H1 (cell line): ENCODE results near the gene ATAD3B. TPM values are rescaled to one million over a fixed set of nuclear protein-coding genes. Genes with fewer than 3 reads are reported as not detected.

ENCODE experiments used
- CREB1 ChIP-seq: IDR thresholded peaks from 2 replicates; pipeline ENCODE4 v1.6.1; 2012; ENCODE audit warnings: inconsistent platforms
- HDAC6 ChIP-seq: IDR thresholded peaks from one replicate; pipeline ENCODE4 v1.7.1; 2012; ENCODE audit warnings: low read depth, mild to moderate bottlenecking, inconsistent platforms, low read length, moderate library complexity
- JUND ChIP-seq: IDR thresholded peaks from 2 replicates; pipeline ENCODE4 v1.6.1; 2011; ENCODE audit warnings: mild to moderate bottlenecking, improper control_type of control experiment, low read length
- MAFK ChIP-seq: IDR thresholded peaks from 2 replicates; pipeline ENCODE4 v1.6.1; 2012; ENCODE audit warnings: low read depth, mild to moderate bottlenecking, improper control_type of control experiment, low read length
- SP4 ChIP-seq: IDR thresholded peaks from 2 replicates; pipeline ENCODE4 v1.6.1; 2012; ENCODE audit warnings: low read length, inconsistent platforms
- TCF12 ChIP-seq: IDR thresholded peaks from 2 replicates; pipeline ENCODE4 v1.6.1; 2011; ENCODE audit warnings: low read depth, mild to moderate bottlenecking, low read length
- polyA plus RNA-seq, 7 experiments: library from polyadenylated mRNA; depleted of rRNA in 3 of 7; stranded (reverse) in 5 of 7; unstranded in 2 of 7; fragments of >200 nt in 5 of 7; fragments of 200-250 nt in 2 of 7; gene quantifications; 1 replicate in 5 of 7; 2 replicates in 1 of 7; 4 replicates in 1 of 7; pipeline versions ENCODE4 v1.2.1 to v1.2.3, GENCODE V29; 2011 to 2013; ENCODE audit warnings: missing spikeins in 2 of 7, mixed read lengths in 2 of 7
- total RNA-seq: library from RNA; stranded (reverse); fragmentation: NEBNext Ultra II Directional; extraction: Animal tissue kit (Norgen Biotek cat#: 25700); gene quantifications from 2 replicates; pipeline ENCODE4 v1.2.1, GENCODE V29; 2021
- TF ChIP-seq, protein P1 (sequence below): fragments of 300-600 bp; sonication (generic); IDR thresholded peaks from 2 replicates; pipeline ENCODE4 v1.7.1; 2012; ENCODE audit warnings: low read length, moderate library complexity, mild to moderate bottlenecking, inconsistent platforms; ENCODE audit not compliant: insufficient replicate concordance

ATAD3B gene
- total and polyA plus RNA-seq, 2 of the 8 experiments (the other 6 are each of a cell fraction or from before 2014, with no cell fraction given), result 31.3 to 63.0 TPM

DNA sequence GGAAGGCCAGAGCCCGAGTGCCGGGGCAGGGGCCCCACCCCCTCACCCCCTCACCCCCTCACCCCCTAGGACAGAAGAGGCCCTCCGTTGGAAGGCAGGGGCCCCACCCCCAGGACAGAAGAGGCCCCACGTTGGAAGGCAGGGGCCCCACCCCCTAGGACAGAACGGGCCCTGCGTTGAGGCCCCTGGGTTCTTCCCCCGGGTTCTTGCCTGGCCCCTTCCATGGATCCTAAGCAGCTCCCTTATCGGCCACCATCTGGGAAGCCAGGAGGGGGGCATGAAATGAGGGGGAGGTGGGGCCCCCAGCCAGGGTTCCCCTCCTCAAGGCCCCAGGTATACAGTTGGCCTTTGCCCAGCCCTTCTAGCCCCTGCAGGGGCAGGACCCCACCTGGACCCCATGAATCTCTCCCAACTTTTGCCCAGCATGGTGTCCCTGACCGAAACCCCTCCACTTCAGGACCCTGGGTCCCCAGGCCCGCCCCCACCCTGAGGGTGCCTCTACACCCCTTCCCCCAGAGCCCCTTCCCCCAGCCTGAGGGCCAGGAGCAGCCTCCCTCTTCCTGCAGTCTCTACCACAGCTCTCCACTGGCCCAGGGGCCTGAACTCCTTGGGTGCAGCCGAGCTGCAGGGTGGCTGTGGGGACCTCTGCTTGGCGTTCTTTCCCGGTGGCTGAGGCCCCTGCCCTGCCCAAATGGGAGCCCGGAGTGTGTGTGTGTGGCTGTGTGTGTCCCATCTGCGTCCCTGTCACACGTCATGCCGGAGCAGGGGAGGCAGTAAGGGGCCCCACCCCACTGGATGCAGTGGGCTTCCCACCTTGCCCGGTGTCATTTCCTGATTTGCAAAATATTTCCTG, 40.3 kb upstream of the ATAD3B start (continued):
- TF ChIP-seq TCF12, result no peak
- TF ChIP-seq CREB1, result no peak
- TF ChIP-seq JUND, result no peak
- TF ChIP-seq, protein P1, sequence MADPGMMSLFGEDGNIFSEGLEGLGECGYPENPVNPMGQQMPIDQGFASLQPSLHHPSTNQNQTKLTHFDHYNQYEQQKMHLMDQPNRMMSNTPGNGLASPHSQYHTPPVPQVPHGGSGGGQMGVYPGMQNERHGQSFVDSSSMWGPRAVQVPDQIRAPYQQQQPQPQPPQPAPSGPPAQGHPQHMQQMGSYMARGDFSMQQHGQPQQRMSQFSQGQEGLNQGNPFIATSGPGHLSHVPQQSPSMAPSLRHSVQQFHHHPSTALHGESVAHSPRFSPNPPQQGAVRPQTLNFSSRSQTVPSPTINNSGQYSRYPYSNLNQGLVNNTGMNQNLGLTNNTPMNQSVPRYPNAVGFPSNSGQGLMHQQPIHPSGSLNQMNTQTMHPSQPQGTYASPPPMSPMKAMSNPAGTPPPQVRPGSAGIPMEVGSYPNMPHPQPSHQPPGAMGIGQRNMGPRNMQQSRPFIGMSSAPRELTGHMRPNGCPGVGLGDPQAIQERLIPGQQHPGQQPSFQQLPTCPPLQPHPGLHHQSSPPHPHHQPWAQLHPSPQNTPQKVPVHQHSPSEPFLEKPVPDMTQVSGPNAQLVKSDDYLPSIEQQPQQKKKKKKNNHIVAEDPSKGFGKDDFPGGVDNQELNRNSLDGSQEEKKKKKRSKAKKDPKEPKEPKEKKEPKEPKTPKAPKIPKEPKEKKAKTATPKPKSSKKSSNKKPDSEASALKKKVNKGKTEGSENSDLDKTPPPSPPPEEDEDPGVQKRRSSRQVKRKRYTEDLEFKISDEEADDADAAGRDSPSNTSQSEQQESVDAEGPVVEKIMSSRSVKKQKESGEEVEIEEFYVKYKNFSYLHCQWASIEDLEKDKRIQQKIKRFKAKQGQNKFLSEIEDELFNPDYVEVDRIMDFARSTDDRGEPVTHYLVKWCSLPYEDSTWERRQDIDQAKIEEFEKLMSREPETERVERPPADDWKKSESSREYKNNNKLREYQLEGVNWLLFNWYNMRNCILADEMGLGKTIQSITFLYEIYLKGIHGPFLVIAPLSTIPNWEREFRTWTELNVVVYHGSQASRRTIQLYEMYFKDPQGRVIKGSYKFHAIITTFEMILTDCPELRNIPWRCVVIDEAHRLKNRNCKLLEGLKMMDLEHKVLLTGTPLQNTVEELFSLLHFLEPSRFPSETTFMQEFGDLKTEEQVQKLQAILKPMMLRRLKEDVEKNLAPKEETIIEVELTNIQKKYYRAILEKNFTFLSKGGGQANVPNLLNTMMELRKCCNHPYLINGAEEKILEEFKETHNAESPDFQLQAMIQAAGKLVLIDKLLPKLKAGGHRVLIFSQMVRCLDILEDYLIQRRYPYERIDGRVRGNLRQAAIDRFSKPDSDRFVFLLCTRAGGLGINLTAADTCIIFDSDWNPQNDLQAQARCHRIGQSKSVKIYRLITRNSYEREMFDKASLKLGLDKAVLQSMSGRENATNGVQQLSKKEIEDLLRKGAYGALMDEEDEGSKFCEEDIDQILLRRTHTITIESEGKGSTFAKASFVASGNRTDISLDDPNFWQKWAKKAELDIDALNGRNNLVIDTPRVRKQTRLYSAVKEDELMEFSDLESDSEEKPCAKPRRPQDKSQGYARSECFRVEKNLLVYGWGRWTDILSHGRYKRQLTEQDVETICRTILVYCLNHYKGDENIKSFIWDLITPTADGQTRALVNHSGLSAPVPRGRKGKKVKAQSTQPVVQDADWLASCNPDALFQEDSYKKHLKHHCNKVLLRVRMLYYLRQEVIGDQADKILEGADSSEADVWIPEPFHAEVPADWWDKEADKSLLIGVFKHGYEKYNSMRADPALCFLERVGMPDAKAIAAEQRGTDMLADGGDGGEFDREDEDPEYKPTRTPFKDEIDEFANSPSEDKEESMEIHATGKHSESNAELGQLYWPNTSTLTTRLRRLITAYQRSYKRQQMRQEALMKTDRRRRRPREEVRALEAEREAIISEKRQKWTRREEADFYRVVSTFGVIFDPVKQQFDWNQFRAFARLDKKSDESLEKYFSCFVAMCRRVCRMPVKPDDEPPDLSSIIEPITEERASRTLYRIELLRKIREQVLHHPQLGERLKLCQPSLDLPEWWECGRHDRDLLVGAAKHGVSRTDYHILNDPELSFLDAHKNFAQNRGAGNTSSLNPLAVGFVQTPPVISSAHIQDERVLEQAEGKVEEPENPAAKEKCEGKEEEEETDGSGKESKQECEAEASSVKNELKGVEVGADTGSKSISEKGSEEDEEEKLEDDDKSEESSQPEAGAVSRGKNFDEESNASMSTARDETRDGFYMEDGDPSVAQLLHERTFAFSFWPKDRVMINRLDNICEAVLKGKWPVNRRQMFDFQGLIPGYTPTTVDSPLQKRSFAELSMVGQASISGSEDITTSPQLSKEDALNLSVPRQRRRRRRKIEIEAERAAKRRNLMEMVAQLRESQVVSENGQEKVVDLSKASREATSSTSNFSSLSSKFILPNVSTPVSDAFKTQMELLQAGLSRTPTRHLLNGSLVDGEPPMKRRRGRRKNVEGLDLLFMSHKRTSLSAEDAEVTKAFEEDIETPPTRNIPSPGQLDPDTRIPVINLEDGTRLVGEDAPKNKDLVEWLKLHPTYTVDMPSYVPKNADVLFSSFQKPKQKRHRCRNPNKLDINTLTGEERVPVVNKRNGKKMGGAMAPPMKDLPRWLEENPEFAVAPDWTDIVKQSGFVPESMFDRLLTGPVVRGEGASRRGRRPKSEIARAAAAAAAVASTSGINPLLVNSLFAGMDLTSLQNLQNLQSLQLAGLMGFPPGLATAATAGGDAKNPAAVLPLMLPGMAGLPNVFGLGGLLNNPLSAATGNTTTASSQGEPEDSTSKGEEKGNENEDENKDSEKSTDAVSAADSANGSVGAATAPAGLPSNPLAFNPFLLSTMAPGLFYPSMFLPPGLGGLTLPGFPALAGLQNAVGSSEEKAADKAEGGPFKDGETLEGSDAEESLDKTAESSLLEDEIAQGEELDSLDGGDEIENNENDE, result no peak
- TF ChIP-seq HDAC6, result no peak
- no peak for TF ChIP-seq MAFK
- TF ChIP-seq SP4, result no peak
- TF ChIP-seq, all 59 proteins: peak for 0
